RWPE1 (cell line): ENCODE results near the gene KPNA1.

Experiments used
- CTCF ChIA-PET: fragments of 350-600 bp; sonication (Branson Sonifier 250); formaldehyde crosslinking; extraction: SDS; loops from one replicate; lab custom pipeline; 2021; lab: Yijun Ruan, JAX
- POLR2A ChIA-PET: fragments of 400-600 bp; formaldehyde crosslinking; extraction: SDS; loops from one replicate; lab custom pipeline; 2020; ENCODE audit warnings: antibody characterized with exemption; ENCODE audit not compliant: low non-redundant PET; lab: Yijun Ruan, JAX
- DNase-seq: peaks from one replicate; pipeline ENCODE4 v3.0.0; 2012; ENCODE audit warnings: low spot score
- H3K27ac ChIP-seq: fragments of 450-650 bp; 2 replicates; pipeline ENCODE4 v1.5.1; 2017
- TF ChIP-seq, protein P1 (sequence below): fragments of 450-650 bp; conservative IDR thresholded peaks from 2 replicates; pipeline ENCODE4 v1.5.1; 2017; ENCODE audit warnings: low read depth, mild to moderate bottlenecking

Gene KPNA1

DNA sequence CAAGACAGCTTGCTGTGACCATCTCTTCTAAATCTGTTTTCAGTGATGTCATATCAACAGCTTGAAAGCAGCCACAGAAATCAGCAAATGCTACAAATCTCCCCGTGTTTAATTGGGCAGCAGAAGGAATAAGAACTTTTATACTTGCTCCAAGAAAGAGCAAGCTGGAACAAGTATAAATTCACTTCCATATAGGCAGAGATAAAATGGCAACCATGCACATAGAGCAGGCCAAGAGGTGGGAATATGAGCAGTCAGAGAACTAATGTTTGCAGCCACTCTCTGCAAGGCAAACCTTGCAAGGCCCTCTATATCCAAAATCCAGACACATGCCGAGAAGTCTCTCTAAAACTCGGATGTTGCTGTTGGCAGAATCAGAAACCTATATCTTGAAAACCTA, 33.3 kb upstream of the KPNA1 start:
- no peak for DNase-seq
- H3K27ac ChIP-seq = no peak overlapping the region
- ChIA-PET POLR2A (no interaction called here), CTCF (interaction anchor here (0.6 to 0.8 kb wide), 2 partner anchors 14 to 50 kb away, joined by 3 read pairs; no protein-coding TSS in a partner anchor)
- TF ChIP-seq, protein P1, sequence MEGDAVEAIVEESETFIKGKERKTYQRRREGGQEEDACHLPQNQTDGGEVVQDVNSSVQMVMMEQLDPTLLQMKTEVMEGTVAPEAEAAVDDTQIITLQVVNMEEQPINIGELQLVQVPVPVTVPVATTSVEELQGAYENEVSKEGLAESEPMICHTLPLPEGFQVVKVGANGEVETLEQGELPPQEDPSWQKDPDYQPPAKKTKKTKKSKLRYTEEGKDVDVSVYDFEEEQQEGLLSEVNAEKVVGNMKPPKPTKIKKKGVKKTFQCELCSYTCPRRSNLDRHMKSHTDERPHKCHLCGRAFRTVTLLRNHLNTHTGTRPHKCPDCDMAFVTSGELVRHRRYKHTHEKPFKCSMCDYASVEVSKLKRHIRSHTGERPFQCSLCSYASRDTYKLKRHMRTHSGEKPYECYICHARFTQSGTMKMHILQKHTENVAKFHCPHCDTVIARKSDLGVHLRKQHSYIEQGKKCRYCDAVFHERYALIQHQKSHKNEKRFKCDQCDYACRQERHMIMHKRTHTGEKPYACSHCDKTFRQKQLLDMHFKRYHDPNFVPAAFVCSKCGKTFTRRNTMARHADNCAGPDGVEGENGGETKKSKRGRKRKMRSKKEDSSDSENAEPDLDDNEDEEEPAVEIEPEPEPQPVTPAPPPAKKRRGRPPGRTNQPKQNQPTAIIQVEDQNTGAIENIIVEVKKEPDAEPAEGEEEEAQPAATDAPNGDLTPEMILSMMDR = no peak

DNA sequence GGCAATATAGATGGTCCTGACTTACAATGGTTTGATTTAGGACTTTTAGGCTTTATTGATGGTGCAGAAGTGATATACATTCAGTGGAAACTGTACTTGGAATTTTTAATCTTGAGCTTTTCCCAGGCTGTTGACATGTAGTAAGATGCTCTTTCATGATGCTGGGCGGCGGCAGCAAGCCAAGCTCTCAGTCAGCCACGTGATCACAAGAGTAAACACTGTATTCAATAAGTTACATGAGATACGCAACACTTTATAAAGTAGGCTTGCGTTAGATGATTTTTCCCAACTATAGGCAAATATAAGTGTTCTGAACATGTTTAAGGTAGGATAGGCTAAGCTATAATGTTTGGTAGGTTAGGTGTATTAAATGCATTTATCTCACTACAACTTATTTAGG, 31.4 kb upstream of the KPNA1 start:
- TF ChIP-seq, protein P1 = no peak
- ChIA-PET CTCF (interaction anchor here (0.6 kb wide), 1 partner anchor 292 kb away, joined by 3 read pairs; no protein-coding TSS in a partner anchor), POLR2A (no interaction called here)
- H3K27ac ChIP-seq = no peak overlapping the region
- no peak for DNase-seq

DNA sequence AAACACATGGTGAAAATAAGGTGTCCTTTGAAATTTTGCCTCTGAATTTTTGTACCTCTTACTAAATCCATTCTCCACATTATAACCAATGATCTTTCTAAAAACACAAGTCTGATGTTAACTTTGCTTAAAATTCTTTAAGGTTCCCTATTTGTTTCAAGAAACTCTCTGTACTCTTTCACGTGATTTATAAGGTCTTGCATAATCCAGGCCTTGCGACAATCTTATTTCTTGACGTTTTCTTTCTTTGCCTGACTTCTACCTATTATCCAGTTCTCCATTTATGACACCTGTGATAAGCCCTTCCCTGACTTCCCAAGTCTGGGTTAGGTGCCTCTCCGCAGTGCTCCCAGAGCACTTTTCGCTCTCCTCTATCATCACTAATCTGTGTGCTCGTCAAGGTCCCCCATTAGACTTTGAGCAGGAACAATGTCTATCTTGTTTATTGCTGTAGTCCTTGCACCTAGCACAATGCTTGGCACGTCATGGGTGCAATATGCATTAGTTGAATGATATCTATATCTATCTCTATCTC, 24.3 kb upstream of the KPNA1 start:
- CTCF ChIA-PET = interaction anchor here (0.6 kb wide), 1 partner anchor 80 kb away, joined by 3 read pairs; no protein-coding TSS in a partner anchor
- no peak for DNase-seq
- H3K27ac ChIP-seq = no peak overlapping the region
- POLR2A ChIA-PET = no interaction called here
- TF ChIP-seq, protein P1 = no peak

- DNase-seq = no peak
- ChIA-PET CTCF (no interaction called here), POLR2A (no interaction called here)
- H3K27ac ChIP-seq = no peak overlapping the region
- TF ChIP-seq, protein P1 = no peak
Measured at GRCh38 chr3:122536632-122537001, 21.9 kb upstream of the KPNA1 start.

- no peak overlapping the region for H3K27ac ChIP-seq
- TF ChIP-seq, protein P1 = no peak
- ChIA-PET POLR2A (no interaction called here), CTCF (no interaction called here)
- DNase-seq = no peak
Measured at GRCh38 chr3:122535964-122536631, 21.4 kb upstream of the KPNA1 start.

- POLR2A ChIA-PET = interaction anchor here (0.6 kb wide), 1 partner anchor 17 kb away, joined by 6 read pairs; no protein-coding TSS in a partner anchor
- peak; percentile 88 for DNase-seq
- peak overlapping the region; percentile 65; the same call in 1 of the 2 replicates for H3K27ac ChIP-seq
- CTCF ChIA-PET = interaction anchor here (0.7 kb wide), 1 partner anchor 14 kb away, joined by 3 read pairs; no protein-coding TSS in a partner anchor
- TF ChIP-seq, protein P1 = no peak
Measured at GRCh38 chr3:122533931-122534334, 19.2 kb upstream of the KPNA1 start.
